ENCODE measurements around the gene S100PBP. TPM values are rescaled to one million over a fixed set of nuclear protein-coding genes. Genes with fewer than 3 reads are reported as not detected.

S100PBP gene
- total and polyA plus RNA-seq, 8 donors = 2.9 to 253 (median 19.8) TPM

DNA sequence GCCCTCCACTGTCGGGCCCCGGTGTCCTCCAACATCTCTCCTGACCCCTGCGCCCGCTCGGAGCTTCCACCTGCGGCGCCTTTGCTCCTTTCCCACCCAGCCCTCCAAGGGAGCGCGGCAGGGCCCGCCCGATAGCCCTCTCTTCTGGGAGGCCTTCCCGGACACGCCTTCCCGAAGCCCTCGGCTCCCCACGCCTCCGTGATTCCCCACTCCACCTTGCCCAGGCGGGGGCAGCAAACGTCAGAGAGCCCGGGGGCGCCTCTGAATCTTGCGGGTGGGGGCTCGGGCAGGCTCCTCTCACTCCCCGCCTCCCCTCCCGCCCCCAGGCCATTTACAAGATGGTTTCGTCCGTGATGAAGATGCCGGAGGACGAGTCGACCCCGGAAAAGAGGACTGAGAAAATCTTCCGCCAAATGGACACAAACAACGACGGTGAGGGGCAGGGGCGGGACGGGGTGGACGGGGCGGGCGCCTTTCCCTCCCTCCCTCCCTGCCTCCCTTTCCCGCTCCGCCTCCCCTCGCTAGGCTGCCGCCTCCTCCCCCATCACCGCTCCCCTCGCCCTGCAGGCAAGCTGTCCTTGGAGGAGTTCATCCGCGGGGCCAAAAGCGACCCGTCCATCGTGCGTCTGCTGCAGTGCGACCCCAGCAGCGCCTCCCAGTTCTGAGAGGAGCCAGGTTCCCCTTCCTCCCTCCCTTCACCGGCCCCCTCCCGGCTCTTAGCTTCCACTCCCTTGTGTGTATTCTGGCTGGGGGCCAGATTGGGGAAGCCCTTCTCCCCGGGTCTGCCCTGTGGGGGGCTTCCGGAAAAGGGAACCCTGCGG, 76.0 kb downstream of the S100PBP start:
- Histone ChIP-seq H3K4me3 (peak overlapping the region; percentile 39 to 54 (median 47)), H3K9me3 (no peaks in the 10 kb centered on the region), H3K4me1 (peaks cover 14 to 20% (median 20%) of the 10 kb centered on the region in 4 donors), H3K27ac (peak overlapping the region in 2 of 5 donors; percentile 33 to 34), H3K36me3 (peaks cover 0 to 33% (median 22%) of the 10 kb centered on the region in 4 donors), H3K27me3 (peaks cover 0 to 54% (median 16%) of the 10 kb centered on the region in 3 donors)
- 1 to 3% (median 3%) methylated on average over 28 to 58 of the region's 58 CpGs for WGBS, 5 donors
- no peak for TF ChIP-seq EP300 (IDR thresholded peaks at IDR 0.05)
- TF ChIP-seq, protein P1, sequence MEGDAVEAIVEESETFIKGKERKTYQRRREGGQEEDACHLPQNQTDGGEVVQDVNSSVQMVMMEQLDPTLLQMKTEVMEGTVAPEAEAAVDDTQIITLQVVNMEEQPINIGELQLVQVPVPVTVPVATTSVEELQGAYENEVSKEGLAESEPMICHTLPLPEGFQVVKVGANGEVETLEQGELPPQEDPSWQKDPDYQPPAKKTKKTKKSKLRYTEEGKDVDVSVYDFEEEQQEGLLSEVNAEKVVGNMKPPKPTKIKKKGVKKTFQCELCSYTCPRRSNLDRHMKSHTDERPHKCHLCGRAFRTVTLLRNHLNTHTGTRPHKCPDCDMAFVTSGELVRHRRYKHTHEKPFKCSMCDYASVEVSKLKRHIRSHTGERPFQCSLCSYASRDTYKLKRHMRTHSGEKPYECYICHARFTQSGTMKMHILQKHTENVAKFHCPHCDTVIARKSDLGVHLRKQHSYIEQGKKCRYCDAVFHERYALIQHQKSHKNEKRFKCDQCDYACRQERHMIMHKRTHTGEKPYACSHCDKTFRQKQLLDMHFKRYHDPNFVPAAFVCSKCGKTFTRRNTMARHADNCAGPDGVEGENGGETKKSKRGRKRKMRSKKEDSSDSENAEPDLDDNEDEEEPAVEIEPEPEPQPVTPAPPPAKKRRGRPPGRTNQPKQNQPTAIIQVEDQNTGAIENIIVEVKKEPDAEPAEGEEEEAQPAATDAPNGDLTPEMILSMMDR (IDR thresholded peaks at IDR 0.05) = peak in 1 of 7 experiments; percentile 2
- TF ChIP-seq POLR2A (IDR thresholded peaks at IDR 0.05) = no peak
- no peak for TF ChIP-seq POLR2AphosphoS5 (IDR thresholded peaks at IDR 0.05)
- intact Hi-C loops (cut with DNase I; ENCODE audit: low total_unique reads) = no loop called here
- peak; percentile 48 to 79 for DNase-seq

DNA sequence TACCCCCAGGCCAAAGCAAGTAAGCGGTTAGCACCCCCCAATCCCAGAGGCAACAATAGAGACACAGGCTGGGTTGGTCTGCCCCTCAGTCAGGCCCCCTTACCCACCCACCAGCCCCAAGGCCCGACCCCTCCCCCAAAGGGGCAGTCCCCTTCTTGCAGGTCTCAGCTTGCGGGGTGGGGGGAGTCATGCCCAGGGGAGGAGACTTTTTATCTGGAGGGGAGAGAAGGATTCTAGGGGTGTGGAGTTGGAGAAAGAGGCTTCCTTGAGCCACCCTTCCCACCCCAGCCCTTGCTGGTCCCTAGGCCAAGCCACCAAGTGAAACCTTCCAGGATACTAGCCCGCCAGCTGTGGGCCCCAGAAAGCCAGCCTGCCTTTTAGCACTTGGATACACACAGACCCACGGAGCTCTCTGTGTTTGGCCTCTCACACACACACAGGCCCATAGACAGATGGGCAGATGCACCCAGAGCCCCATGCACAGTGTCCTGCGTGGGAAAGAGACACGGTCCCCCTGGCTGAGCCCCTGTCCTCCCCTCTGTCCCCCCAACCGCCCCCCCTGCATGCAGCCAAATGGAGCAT, 76.7 kb downstream of the S100PBP start:
- Histone ChIP-seq H3K9me3 (no peaks in the 10 kb centered on the region), H3K4me1 (peaks cover 14 to 20% (median 20%) of the 10 kb centered on the region in 4 donors), H3K4me3 (peak overlapping the region in 3 of 4 donors; percentile 39 to 54 (median 47)), H3K36me3 (peaks cover 0 to 33% (median 23%) of the 10 kb centered on the region in 4 donors), H3K27ac (no peak overlapping the region), H3K27me3 (peaks cover 0 to 47% (median 16%) of the 10 kb centered on the region in 3 donors)
- TF ChIP-seq POLR2AphosphoS5 (IDR thresholded peaks at IDR 0.05) = no peak
- no peak for TF ChIP-seq EP300 (IDR thresholded peaks at IDR 0.05)
- intact Hi-C loops (cut with DNase I; ENCODE audit: low total_unique reads) = no loop called here
- 48 to 77% (median 69%) methylated on average over 4 to 8 of the region's 8 CpGs for WGBS, 5 donors
- no peak for DNase-seq

DNA sequence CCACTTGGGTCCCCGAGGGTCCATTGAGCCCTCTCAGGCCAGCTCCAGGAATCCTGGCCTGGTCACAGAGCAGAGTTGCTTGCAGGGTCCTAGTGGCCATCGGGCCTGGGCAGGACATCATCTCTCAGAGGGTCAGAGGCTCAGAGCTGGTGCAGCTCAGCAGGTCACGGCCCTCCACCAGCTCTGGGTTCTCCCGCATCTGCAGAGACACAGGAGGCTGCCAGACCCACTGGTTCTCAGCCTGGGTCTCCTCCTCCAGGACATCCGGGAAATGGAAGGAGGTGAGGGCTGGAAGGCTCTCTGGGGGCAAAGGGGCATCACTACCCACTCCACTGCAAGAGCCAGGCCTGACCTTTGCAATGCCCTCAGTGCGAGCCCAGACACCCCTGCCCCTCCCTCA, 77.2 kb downstream of the S100PBP start:
- 66 to 98% (median 85%) methylated on average over 2 to 6 of the region's 6 CpGs for WGBS, 5 donors
- TF ChIP-seq EP300 (IDR thresholded peaks at IDR 0.05) = no peak
- H3K36me3 ChIP-seq = peaks cover 0 to 33% (median 23%) of the 10 kb centered on the region in 4 donors
- intact Hi-C loops (cut with DNase I; ENCODE audit: low total_unique reads) = no loop called here
- H3K27me3 ChIP-seq = peaks cover 0 to 46% (median 16%) of the 10 kb centered on the region in 3 donors
- H3K9me3 ChIP-seq = no peaks in the 10 kb centered on the region
- peak in 1 of 2 donors; percentile 12 for DNase-seq
- H3K4me1 ChIP-seq = peaks cover 14 to 23% (median 20%) of the 10 kb centered on the region in 4 donors
- H3K27ac ChIP-seq = no peak overlapping the region
- H3K4me3 ChIP-seq = no peak overlapping the region

DNA sequence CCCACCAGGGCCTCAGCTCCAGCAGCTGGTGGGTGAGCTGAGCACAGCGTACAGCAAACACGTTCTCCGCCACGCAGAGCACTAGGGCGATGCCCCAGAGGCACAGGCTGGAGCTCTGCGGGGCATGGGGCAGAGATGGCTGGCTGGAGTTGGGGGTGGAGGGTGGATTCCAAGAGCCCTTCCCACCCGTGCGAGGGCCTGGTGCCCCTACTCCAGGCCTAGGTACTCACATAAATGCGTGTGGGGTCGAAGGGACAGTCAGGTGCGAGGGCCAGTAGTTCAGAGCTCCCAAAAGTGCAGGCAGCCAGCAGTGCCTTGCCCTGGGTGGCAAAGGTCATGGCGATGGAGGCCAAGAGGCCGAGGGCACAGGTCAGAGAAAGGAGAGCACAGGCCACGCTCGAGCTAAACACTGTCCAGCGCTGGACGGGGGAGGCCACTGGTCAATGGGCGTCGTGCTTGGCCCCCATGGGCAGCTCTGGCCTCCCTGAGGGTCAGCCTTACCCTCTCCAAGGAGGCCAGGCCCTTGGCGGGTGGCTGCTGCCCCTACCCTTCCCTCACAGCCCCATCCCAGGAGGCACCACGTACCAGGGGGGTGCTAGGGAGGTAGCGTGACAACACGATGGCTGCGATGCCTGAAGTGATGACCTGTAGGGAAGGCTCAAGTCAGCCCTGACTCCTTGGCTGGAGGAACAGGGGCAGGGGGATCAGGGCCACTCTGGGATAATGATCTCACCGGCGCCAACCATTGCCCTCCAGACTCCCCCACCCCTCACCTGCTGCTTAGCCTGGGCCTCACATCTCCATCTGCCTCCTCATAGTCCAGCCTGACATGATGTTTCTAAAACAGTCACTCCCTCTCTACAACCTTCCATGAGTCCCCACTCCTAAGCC, 78.1 kb downstream of the S100PBP start:
- Histone ChIP-seq H3K4me1 (peaks cover 19 to 31% (median 28%) of the 10 kb centered on the region in 4 donors), H3K27ac (no peak overlapping the region), H3K36me3 (peaks cover 0 to 33% (median 23%) of the 10 kb centered on the region in 4 donors), H3K27me3 (peaks cover 0 to 46% (median 17%) of the 10 kb centered on the region in 3 donors), H3K4me3 (no peak overlapping the region), H3K9me3 (no peaks in the 10 kb centered on the region)
- 87 to 93% (median 91%) methylated on average over 15 to 26 of the region's 26 CpGs for WGBS, 5 donors
- TF ChIP-seq POLR2AphosphoS5 (IDR thresholded peaks at IDR 0.05) (no peak), EP300 (IDR thresholded peaks at IDR 0.05) (no peak), POLR2A (IDR thresholded peaks at IDR 0.05) (no peak)
- TF ChIP-seq, protein P1 (IDR thresholded peaks at IDR 0.05) = no peak
- DNase-seq = peak in 1 of 2 donors; percentile 34
- intact Hi-C loops (cut with DNase I; ENCODE audit: low total_unique reads) = no loop called here

Data from stomach (tissue), 9 donors.